GM23338 (cell line): ENCODE results near the gene TSPAN12. TPM values are rescaled to one million over a fixed set of nuclear protein-coding genes. Genes with fewer than 3 reads are reported as not detected.

ENCODE experiments used
- ATAC-seq: fragments of 200-7000 bp; cut with Tn5 transposase; 3 replicates; pipeline ENCODE4 v1.9.1; 2020
- DNase-seq: peaks from one replicate; pipeline ENCODE4 v3.0.0-alpha.2; 2015; ENCODE audit warnings: low spot score
- H2AFZ ChIP-seq: fragments of 200-600 bp; sonication (generic); 2 replicates; pipeline ENCODE4 v1.8.0; 2016; ENCODE audit warnings: antibody characterized with exemption, mild to moderate bottlenecking, moderate library complexity
- H3F3A ChIP-seq: fragments of 200-600 bp; sonication (generic); replicated peaks from 2 replicates; pipeline ENCODE4 v1.8.0; 2017; ENCODE audit warnings: antibody characterized with exemption, mixed run types, low read depth
- H3K27ac ChIP-seq: fragments of 200-600 bp; sonication (generic); 2 replicates; pipeline ENCODE4 v1.6.1; 2016; ENCODE audit warnings: low read depth
- H3K27me3 ChIP-seq: fragments of 200-600 bp; sonication (generic); 2 replicates; pipeline ENCODE4 v1.8.0; 2016; ENCODE audit warnings: mild to moderate bottlenecking, mixed run types, moderate library complexity; ENCODE audit not compliant: insufficient read depth
- H3K36me3 ChIP-seq: fragments of 200-600 bp; sonication (generic); 2 replicates; pipeline ENCODE4 v1.8.0; 2016; ENCODE audit warnings: mild to moderate bottlenecking; ENCODE audit not compliant: insufficient read depth
- H3K4me1 ChIP-seq: fragments of 200-600 bp; sonication (generic); 2 replicates; pipeline ENCODE4 v1.8.0; 2016; ENCODE audit warnings: mild to moderate bottlenecking, moderate library complexity; ENCODE audit not compliant: insufficient read depth
- H3K4me2 ChIP-seq: fragments of 200-600 bp; sonication (generic); 2 replicates; pipeline ENCODE4 v1.7.1; 2017; ENCODE audit warnings: mixed run types
- H3K4me3 ChIP-seq: fragments of 200-600 bp; sonication (generic); 2 replicates; pipeline ENCODE4 v1.6.1; 2016; ENCODE audit warnings: mixed run types
- H3K79me2 ChIP-seq: fragments of 200-600 bp; sonication (generic); replicated peaks from 2 replicates; pipeline ENCODE4 v1.8.0; 2017; ENCODE audit warnings: mild to moderate bottlenecking; ENCODE audit not compliant: insufficient read depth
- H3K9me2 ChIP-seq: fragments of 200-600 bp; sonication (generic); 2 replicates; pipeline ENCODE4 v1.8.0; 2017; ENCODE audit not compliant: insufficient read depth
- H4K20me1 ChIP-seq: fragments of 200-600 bp; sonication (generic); replicated peaks from 2 replicates; pipeline ENCODE4 v1.8.0; 2017; ENCODE audit warnings: mild to moderate bottlenecking; ENCODE audit not compliant: insufficient read depth
- H3K27ac Mint-ChIP-seq: 2 replicates; pipeline ENCODE4 v1.8.0; 2020; ENCODE audit warnings: inconsistent platforms, mild to moderate bottlenecking, moderate library complexity, mixed read lengths
- H3K27me3 Mint-ChIP-seq: 3 replicates; pipeline ENCODE4 v1.8.0; 2022; ENCODE audit warnings: low read depth, mild to moderate bottlenecking, moderate library complexity, mixed read lengths, inconsistent platforms; ENCODE audit not compliant: insufficient read depth, poor library complexity
- H3K36me3 Mint-ChIP-seq: 3 replicates; pipeline ENCODE4 v1.8.0; 2021; ENCODE audit warnings: low read depth, mild to moderate bottlenecking, inconsistent platforms, moderate library complexity, mixed read lengths
- H3K4me1 Mint-ChIP-seq: 3 replicates; pipeline ENCODE4 v1.8.0; 2020; ENCODE audit warnings: mild to moderate bottlenecking, inconsistent platforms, mixed read lengths
- H3K4me3 Mint-ChIP-seq: 3 replicates; pipeline ENCODE4 v1.8.0; 2021; ENCODE audit warnings: moderate library complexity, mild to moderate bottlenecking, inconsistent platforms, mixed read lengths
- H3K9me3 Mint-ChIP-seq: 3 replicates; pipeline ENCODE4 v1.8.0; 2020; ENCODE audit warnings: moderate library complexity, mild to moderate bottlenecking, inconsistent platforms, mixed read lengths
- CREB1 ChIP-seq: fragments of 250-450 bp; sonication (Bioruptor Pico); IDR thresholded peaks from 2 replicates; pipeline ENCODE4 v1.5.0; 2020; ENCODE audit warnings: low read depth, mild to moderate bottlenecking, moderate library complexity
- CTCF ChIP-seq, 2 experiments: fragments of 200-600 bp in 1 of 2; sonication (generic) in 1 of 2; conservative IDR thresholded peaks; 2 replicates each; pipeline versions ENCODE4 v1.5.1 to v1.6.1; 2016 to 2017; ENCODE audit warnings: antibody characterized with exemption in 2 of 2, low read depth in 2 of 2, mild to moderate bottlenecking in 2 of 2, moderate library complexity in 1 of 2
- ETS1 ChIP-seq: IDR thresholded peaks from 2 replicates; pipeline ENCODE4 v1.6.1; 2016; ENCODE audit warnings: antibody characterized with exemption
- EZH2 ChIP-seq: fragments of 200-600 bp; sonication (generic); IDR thresholded peaks from one replicate; pipeline ENCODE4 v1.8.0; 2017; ENCODE audit warnings: antibody characterized with exemption, mild to moderate bottlenecking, low read depth; ENCODE audit not compliant: unreplicated experiment
- EZH2phosphoT487 ChIP-seq: fragments of 200-600 bp; sonication (generic); IDR thresholded peaks from one replicate; pipeline ENCODE4 v1.8.1; 2018; ENCODE audit warnings: antibody characterized with exemption; ENCODE audit not compliant: unreplicated experiment
- JUNB ChIP-seq: IDR thresholded peaks from one replicate; pipeline ENCODE4 v1.6.1; 2016; ENCODE audit warnings: antibody characterized with exemption; ENCODE audit not compliant: unreplicated experiment
- NANOG ChIP-seq: IDR thresholded peaks from 2 replicates; pipeline ENCODE4 v1.6.1; 2016; ENCODE audit warnings: antibody characterized with exemption, borderline replicate concordance
- POLR2AphosphoS5 ChIP-seq: IDR thresholded peaks from 2 replicates; pipeline ENCODE4 v1.6.1; 2016; ENCODE audit warnings: antibody characterized with exemption, low read depth
- REST ChIP-seq: IDR thresholded peaks from one replicate; pipeline ENCODE4 v1.6.1; 2018; ENCODE audit warnings: antibody characterized with exemption; ENCODE audit not compliant: unreplicated experiment
- STAT1 ChIP-seq: IDR thresholded peaks from one replicate; pipeline ENCODE4 v1.6.1; 2016; ENCODE audit warnings: antibody characterized with exemption; ENCODE audit not compliant: unreplicated experiment
- ZNF114 ChIP-seq: fragments of 250-450 bp; sonication (Bioruptor Pico); IDR thresholded peaks from 2 replicates; pipeline ENCODE4 v1.5.0; 2020; ENCODE audit warnings: mild to moderate bottlenecking, moderate library complexity
- ZNF462 ChIP-seq: fragments of 250-450 bp; sonication (Bioruptor Pico); IDR thresholded peaks from 2 replicates; pipeline ENCODE4 v1.5.0; 2020; ENCODE audit warnings: mild to moderate bottlenecking, moderate library complexity
- polyA plus RNA-seq: library from polyadenylated mRNA; unstranded; fragments of >200 nt; fragmentation: Nextera tagmentation; extraction: Ambion mirVana; gene quantifications from 2 replicates; pipeline ENCODE4 v1.2.1, GENCODE V29; 2016
- total RNA-seq: library from RNA; depleted of rRNA; stranded (reverse); fragments of >200 nt; shearing (Covaris generic); gene quantifications from 2 replicates; pipeline ENCODE4 v1.2.3, GENCODE V29; 2014

TSPAN12 gene
- total and polyA plus RNA-seq, 2 experiments from 2014 or later, result 9.7 to 11.7 TPM

- H3K79me2 ChIP-seq, result no peaks in the 10 kb centered on the region
- Mint-ChIP-seq H3K4me3 (no peak overlapping the region), H3K36me3 (no peaks in the 10 kb centered on the region), H3K9me3 (no peaks in the 10 kb centered on the region), H3K27ac (no peak overlapping the region), H3K4me1 (no peaks in the 10 kb centered on the region), H3K27me3 (no peaks in the 10 kb centered on the region)
- H3K4me3 ChIP-seq, result no peak overlapping the region
- no peaks in the 10 kb centered on the region for H3K9me2 ChIP-seq
- no peaks in the 10 kb centered on the region for H3F3A ChIP-seq
- ATAC-seq, result no peak
- H3K27me3 ChIP-seq, result no peaks in the 10 kb centered on the region
- no peaks in the 10 kb centered on the region for H3K4me1 ChIP-seq
- H2AFZ ChIP-seq, result no peak overlapping the region
- DNase-seq, result no peak
- H3K27ac ChIP-seq, result no peak overlapping the region
- H4K20me1 ChIP-seq, result no peaks in the 10 kb centered on the region
- TF ChIP-seq JUNB (no peak), ZNF462 (CRISPR knock-in tag) (no peak), NANOG (no peak), STAT1 (no peak), EZH2phosphoT487 (no peak), EZH2 (no peak), CREB1 (CRISPR knock-in tag) (no peak), CTCF (conservative IDR thresholded peaks at IDR 0.05; ENCODE audit: low read depth in 2 of 2) (no peak), POLR2AphosphoS5 (no peak), ZNF114 (no peak), REST (no peak), ETS1 (no peak)
- H3K36me3 ChIP-seq, result no peaks in the 10 kb centered on the region
- H3K4me2 ChIP-seq, result no peak overlapping the region
Measured at GRCh38 chr7:120864141-120864900, 6.4 kb upstream of the TSPAN12 start.
